Adipocyte (in vitro differentiated cells): Measurements from ENCODE around the gene ZFHX3.

ENCODE experiments used
- DNase-seq: peaks from one replicate; pipeline ENCODE4 v3.0.0-alpha.2; 2015; ENCODE audit warnings: low read depth
- H3K27me3 ChIP-seq: replicated peaks from 2 replicates; pipeline ENCODE4 v1.7.0; 2013; ENCODE audit warnings: mild to moderate bottlenecking, low read length, moderate library complexity; ENCODE audit not compliant: control insufficient read depth, insufficient read depth
- H3K36me3 ChIP-seq: 2 replicates; pipeline ENCODE4 v1.7.0; 2013; ENCODE audit warnings: low read length, mild to moderate bottlenecking, moderate library complexity; ENCODE audit not compliant: control insufficient read depth, insufficient read depth, severe bottlenecking
- H3K4me1 ChIP-seq: 2 replicates; pipeline ENCODE4 v1.7.0; 2013; ENCODE audit warnings: mild to moderate bottlenecking, low read length, moderate library complexity; ENCODE audit not compliant: control insufficient read depth, insufficient read depth
- H3K4me3 ChIP-seq: 2 replicates; pipeline ENCODE4 v1.7.0; 2013; ENCODE audit warnings: mild to moderate bottlenecking, low read length, moderate library complexity
- H3K9ac ChIP-seq: 2 replicates; pipeline ENCODE4 v1.7.0; 2013; ENCODE audit warnings: mild to moderate bottlenecking, low read length, moderate library complexity
- H3K9me3 ChIP-seq: 2 replicates; pipeline ENCODE4 v1.7.0; 2013; ENCODE audit warnings: mild to moderate bottlenecking, low read length, moderate library complexity; ENCODE audit not compliant: control insufficient read depth

The ZFHX3 gene

GRCh38 chr16:72946474-72947194 lies 101.3 kb downstream of the ZFHX3 start:
- Histone ChIP-seq H3K36me3 (peaks cover 27% of the 10 kb centered on the region), H3K9me3 (no peaks in the 10 kb centered on the region), H3K27me3 (no peaks in the 10 kb centered on the region), H3K4me3 (no peak overlapping the region), H3K4me1 (peaks cover 6% of the 10 kb centered on the region), H3K9ac (no peak overlapping the region)
- no peak for DNase-seq

- no peak for DNase-seq
- Histone ChIP-seq H3K4me3 (no peak overlapping the region), H3K36me3 (peaks cover 27% of the 10 kb centered on the region), H3K9ac (no peak overlapping the region), H3K27me3 (no peaks in the 10 kb centered on the region), H3K9me3 (no peaks in the 10 kb centered on the region), H3K4me1 (peaks cover 6% of the 10 kb centered on the region)
Observed at GRCh38 chr16:72946063-72946462, 101.9 kb downstream of the ZFHX3 start.

GRCh38 chr16:72945611-72946010 lies 102.3 kb downstream of the ZFHX3 start:
- Histone ChIP-seq H3K9me3 (no peaks in the 10 kb centered on the region), H3K27me3 (no peaks in the 10 kb centered on the region), H3K4me1 (peaks cover 6% of the 10 kb centered on the region), H3K9ac (no peak overlapping the region), H3K4me3 (no peak overlapping the region), H3K36me3 (peaks cover 27% of the 10 kb centered on the region)
- DNase-seq = no peak

- DNase-seq = no peak
- Histone ChIP-seq H3K4me1 (peaks cover 6% of the 10 kb centered on the region), H3K9me3 (no peaks in the 10 kb centered on the region), H3K27me3 (no peaks in the 10 kb centered on the region), H3K4me3 (no peak overlapping the region), H3K36me3 (peaks cover 20% of the 10 kb centered on the region), H3K9ac (no peak overlapping the region)
Observed at GRCh38 chr16:72944757-72945485, 103.0 kb downstream of the ZFHX3 start.

GRCh38 chr16:72942021-72942420 lies 105.9 kb downstream of the ZFHX3 start:
- Histone ChIP-seq H3K27me3 (no peaks in the 10 kb centered on the region), H3K9me3 (no peaks in the 10 kb centered on the region), H3K36me3 (peaks cover 4% of the 10 kb centered on the region), H3K4me3 (no peak overlapping the region), H3K4me1 (peaks cover 23% of the 10 kb centered on the region), H3K9ac (no peak overlapping the region)
- no peak for DNase-seq

- H3K27me3 ChIP-seq = no peaks in the 10 kb centered on the region
- DNase-seq = no peak
- peaks cover 4% of the 10 kb centered on the region for H3K36me3 ChIP-seq
- no peak overlapping the region for H3K4me3 ChIP-seq
- no peak overlapping the region for H3K9ac ChIP-seq
- peaks cover 26% of the 10 kb centered on the region for H3K4me1 ChIP-seq
- H3K9me3 ChIP-seq = no peaks in the 10 kb centered on the region
Observed at GRCh38 chr16:72940886-72941285, 107.0 kb downstream of the ZFHX3 start.

GRCh38 chr16:72939247-72939646 lies 108.7 kb downstream of the ZFHX3 start:
- H3K4me3 ChIP-seq = peak overlapping the region; percentile 76
- DNase-seq = no peak
- peaks cover 4% of the 10 kb centered on the region for H3K36me3 ChIP-seq
- H3K9me3 ChIP-seq = no peaks in the 10 kb centered on the region
- H3K27me3 ChIP-seq = no peaks in the 10 kb centered on the region
- H3K9ac ChIP-seq = peak overlapping the region; percentile 79
- H3K4me1 ChIP-seq = peaks cover 38% of the 10 kb centered on the region

GRCh38 chr16:72938795-72939164 lies 109.1 kb downstream of the ZFHX3 start:
- peak; percentile 12 for DNase-seq
- peaks cover 4% of the 10 kb centered on the region for H3K36me3 ChIP-seq

GRCh38 chr16:72937916-72938794 lies 109.8 kb downstream of the ZFHX3 start:
- no peak for DNase-seq
- peak overlapping the region; percentile 76 for H3K4me3 ChIP-seq

More at GRCh38 chr16:72938795-72939164, 109.1 kb downstream of the ZFHX3 start:
- Histone ChIP-seq H3K4me3 (peak overlapping the region; percentile 76), H3K9me3 (no peaks in the 10 kb centered on the region), H3K4me1 (peaks cover 40% of the 10 kb centered on the region), H3K27me3 (no peaks in the 10 kb centered on the region), H3K9ac (peak overlapping the region; percentile 79)

GRCh38 chr16:72937360-72937759 lies 110.6 kb downstream of the ZFHX3 start:
- DNase-seq = no peak

More at GRCh38 chr16:72937916-72938794, 109.8 kb downstream of the ZFHX3 start:
- H3K9me3 ChIP-seq = no peaks in the 10 kb centered on the region
- no peaks in the 10 kb centered on the region for H3K27me3 ChIP-seq
- H3K9ac ChIP-seq = peak overlapping the region; percentile 65
- H3K36me3 ChIP-seq = peaks cover 4% of the 10 kb centered on the region
- H3K4me1 ChIP-seq = peaks cover 40% of the 10 kb centered on the region

GRCh38 chr16:72936408-72936807 lies 111.5 kb downstream of the ZFHX3 start:
- H3K9me3 ChIP-seq = no peaks in the 10 kb centered on the region
- no peak overlapping the region for H3K9ac ChIP-seq
- H3K36me3 ChIP-seq = no peaks in the 10 kb centered on the region
- no peak for DNase-seq
- no peaks in the 10 kb centered on the region for H3K27me3 ChIP-seq
- H3K4me1 ChIP-seq = peaks cover 48% of the 10 kb centered on the region
- no peak overlapping the region for H3K4me3 ChIP-seq

More at GRCh38 chr16:72937360-72937759, 110.6 kb downstream of the ZFHX3 start:
- no peak overlapping the region for H3K4me3 ChIP-seq
- H3K9ac ChIP-seq = no peak overlapping the region
- peaks cover 40% of the 10 kb centered on the region for H3K4me1 ChIP-seq
- no peaks in the 10 kb centered on the region for H3K9me3 ChIP-seq
- no peaks in the 10 kb centered on the region for H3K27me3 ChIP-seq
- peaks cover 4% of the 10 kb centered on the region for H3K36me3 ChIP-seq
